Suprapubic skin (tissue), 3 donors: Measurements from ENCODE around the gene TMEM86B.

ENCODE experiments used
- EP300 ChIP-seq: sonication (generic); formaldehyde crosslinking; IDR thresholded peaks from one replicate; pipeline ENCODE4 v1.6.1; 2017; ENCODE audit warnings: antibody characterized with exemption
- TF ChIP-seq, protein P1 (sequence below), 2 donors: fragments of 200-600 bp in 1 of 2; fragments of 450-650 bp in 1 of 2; sonication (generic) in 1 of 2; IDR thresholded peaks; one replicate each; pipeline ENCODE4 v1.5.1; 2016 to 2019; ENCODE audit warnings: antibody characterized with exemption in 2 of 2, mild to moderate bottlenecking in 1 of 2, moderate library complexity in 1 of 2

DNA sequence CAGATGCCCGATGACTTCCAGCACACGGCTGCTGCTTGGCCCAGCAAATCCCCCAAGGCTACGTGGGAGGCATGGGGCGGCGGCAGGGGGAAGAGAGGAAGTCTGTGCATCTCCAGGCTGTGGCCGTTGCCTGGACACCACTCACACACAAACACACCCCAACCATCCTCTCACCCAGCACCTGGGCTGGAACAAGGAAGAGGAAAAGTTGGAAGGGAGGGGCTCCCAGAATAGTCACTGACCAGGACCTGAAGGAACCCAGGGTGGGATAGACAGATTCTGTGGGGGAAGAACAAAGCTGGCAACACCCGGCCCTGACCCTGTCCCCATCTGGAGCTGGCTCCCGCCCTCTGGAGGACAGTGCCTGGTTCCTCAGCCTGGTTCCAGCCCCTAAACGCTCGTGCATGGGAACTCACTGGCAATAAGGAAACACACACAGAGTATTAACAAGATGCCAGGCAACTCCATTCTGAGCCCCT lies 19.1 kb upstream of the TMEM86B start:
- no peak for TF ChIP-seq EP300
- TF ChIP-seq, protein P1, sequence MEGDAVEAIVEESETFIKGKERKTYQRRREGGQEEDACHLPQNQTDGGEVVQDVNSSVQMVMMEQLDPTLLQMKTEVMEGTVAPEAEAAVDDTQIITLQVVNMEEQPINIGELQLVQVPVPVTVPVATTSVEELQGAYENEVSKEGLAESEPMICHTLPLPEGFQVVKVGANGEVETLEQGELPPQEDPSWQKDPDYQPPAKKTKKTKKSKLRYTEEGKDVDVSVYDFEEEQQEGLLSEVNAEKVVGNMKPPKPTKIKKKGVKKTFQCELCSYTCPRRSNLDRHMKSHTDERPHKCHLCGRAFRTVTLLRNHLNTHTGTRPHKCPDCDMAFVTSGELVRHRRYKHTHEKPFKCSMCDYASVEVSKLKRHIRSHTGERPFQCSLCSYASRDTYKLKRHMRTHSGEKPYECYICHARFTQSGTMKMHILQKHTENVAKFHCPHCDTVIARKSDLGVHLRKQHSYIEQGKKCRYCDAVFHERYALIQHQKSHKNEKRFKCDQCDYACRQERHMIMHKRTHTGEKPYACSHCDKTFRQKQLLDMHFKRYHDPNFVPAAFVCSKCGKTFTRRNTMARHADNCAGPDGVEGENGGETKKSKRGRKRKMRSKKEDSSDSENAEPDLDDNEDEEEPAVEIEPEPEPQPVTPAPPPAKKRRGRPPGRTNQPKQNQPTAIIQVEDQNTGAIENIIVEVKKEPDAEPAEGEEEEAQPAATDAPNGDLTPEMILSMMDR (IDR thresholded peaks at IDR 0.05), result no peak
